H9 (cell line): ENCODE results near the gene INTS1. TPM values are rescaled to one million over a fixed set of nuclear protein-coding genes. Genes with fewer than 3 reads are reported as not detected.

Source experiments
- DNase-seq: peaks from one replicate; pipeline ENCODE4 v3.0.0-alpha.2; 2017
- H2AFZ ChIP-seq: one replicate; pipeline ENCODE4 v1.6.1; 2013; ENCODE audit warnings: mild to moderate bottlenecking, low read length, control low read depth, moderate library complexity
- H2AK5ac ChIP-seq: 2 replicates; pipeline ENCODE4 v1.6.1; 2013; ENCODE audit warnings: low read length, control low read depth, mixed read lengths; ENCODE audit not compliant: insufficient read length
- H2BK120ac ChIP-seq: one replicate; pipeline ENCODE4 v1.6.1; 2013; ENCODE audit warnings: low read depth, mild to moderate bottlenecking, low read length, control low read depth, inconsistent platforms; ENCODE audit not compliant: poor library complexity, severe bottlenecking
- H2BK12ac ChIP-seq: 2 replicates; pipeline ENCODE4 v1.6.1; 2013; ENCODE audit warnings: low read length, control low read depth, mixed read lengths, low read depth; ENCODE audit not compliant: insufficient read length
- H2BK15ac ChIP-seq: 2 replicates; pipeline ENCODE4 v1.6.1; 2013; ENCODE audit warnings: low read depth, low read length, control low read depth
- H2BK20ac ChIP-seq: one replicate; pipeline ENCODE4 v1.6.1; 2013; ENCODE audit warnings: low read depth, mild to moderate bottlenecking, low read length, control low read depth, inconsistent platforms; ENCODE audit not compliant: poor library complexity, severe bottlenecking
- H2BK5ac ChIP-seq: 2 replicates; pipeline ENCODE4 v1.6.1; 2013; ENCODE audit warnings: low read length, control low read depth, mixed read lengths; ENCODE audit not compliant: insufficient read length
- H3K14ac ChIP-seq: 2 replicates; pipeline ENCODE4 v1.6.1; 2013; ENCODE audit warnings: low read length, control low read depth; ENCODE audit not compliant: insufficient read depth
- H3K18ac ChIP-seq: 2 replicates; pipeline ENCODE4 v1.6.1; 2013; ENCODE audit warnings: low read depth, mild to moderate bottlenecking, mixed read lengths, low read length, control low read depth; ENCODE audit not compliant: insufficient read length
- H3K23ac ChIP-seq: 2 replicates; pipeline ENCODE4 v1.6.1; 2013; ENCODE audit warnings: low read length, control low read depth, mixed read lengths, low read depth; ENCODE audit not compliant: insufficient read length
- H3K23me2 ChIP-seq: 2 replicates; pipeline ENCODE4 v1.6.1; 2013; ENCODE audit warnings: low read depth, mild to moderate bottlenecking, mixed read lengths, low read length, control low read depth; ENCODE audit not compliant: insufficient read length, poor library complexity, severe bottlenecking
- H3K27ac ChIP-seq: 2 replicates; pipeline ENCODE4 v1.5.1; 2013; ENCODE audit warnings: low read length, control low read depth, mixed read lengths, low read depth; ENCODE audit not compliant: insufficient read length
- H3K27me3 ChIP-seq: 2 replicates; pipeline ENCODE4 v1.6.1; 2013; ENCODE audit warnings: low read length, control low read depth, inconsistent platforms; ENCODE audit not compliant: insufficient read depth
- H3K4ac ChIP-seq: 2 replicates; pipeline ENCODE4 v1.6.1; 2013; ENCODE audit warnings: low read depth, mild to moderate bottlenecking, control low read depth, inconsistent platforms, low read length, moderate library complexity
- H3K4me1 ChIP-seq: 2 replicates; pipeline ENCODE4 v1.6.1; 2013; ENCODE audit warnings: low read length, control low read depth, inconsistent platforms; ENCODE audit not compliant: insufficient read depth
- H3K4me2 ChIP-seq: 2 replicates; pipeline ENCODE4 v1.6.1; 2013; ENCODE audit warnings: low read length, control low read depth, mixed read lengths; ENCODE audit not compliant: insufficient read length, insufficient read depth
- H3K56ac ChIP-seq: 2 replicates; pipeline ENCODE4 v1.6.1; 2013; ENCODE audit warnings: low read depth, mild to moderate bottlenecking, mixed read lengths, low read length, control low read depth; ENCODE audit not compliant: insufficient read length
- H3K79me1 ChIP-seq: 2 replicates; pipeline ENCODE4 v1.6.1; 2013; ENCODE audit warnings: low read depth, mild to moderate bottlenecking, moderate library complexity, low read length, control low read depth, inconsistent platforms; ENCODE audit not compliant: insufficient read depth, poor library complexity, severe bottlenecking
- H3K79me2 ChIP-seq: 2 replicates; pipeline ENCODE4 v1.6.1; 2013; ENCODE audit warnings: low read length, control low read depth, inconsistent platforms; ENCODE audit not compliant: insufficient read depth
- H3K9ac ChIP-seq: 2 replicates; pipeline ENCODE4 v1.6.1; 2013; ENCODE audit warnings: low read length, control low read depth, mixed read lengths; ENCODE audit not compliant: insufficient read length; ENCODE audit errors: extremely low read depth
- H3K9me3 ChIP-seq: one replicate; pipeline ENCODE4 v1.6.1; 2013; ENCODE audit warnings: low read depth, low read length, inconsistent platforms; ENCODE audit not compliant: control insufficient read depth
- H3T11ph ChIP-seq: one replicate; pipeline ENCODE4 v1.6.1; 2013; ENCODE audit warnings: mild to moderate bottlenecking, low read length, control low read depth, inconsistent platforms
- H4K20me1 ChIP-seq: one replicate; pipeline ENCODE4 v1.6.1; 2013; ENCODE audit not compliant: control insufficient read depth, insufficient read length, insufficient read depth
- H4K5ac ChIP-seq: 2 replicates; pipeline ENCODE4 v1.6.1; 2013; ENCODE audit warnings: low read depth, mild to moderate bottlenecking, mixed read lengths, low read length, control low read depth; ENCODE audit not compliant: insufficient read length
- H4K8ac ChIP-seq: replicated peaks from 2 replicates; pipeline ENCODE4 v1.6.1; 2013; ENCODE audit warnings: low read length, control low read depth, mixed read lengths, low read depth; ENCODE audit not compliant: insufficient read length
- H4K91ac ChIP-seq: 2 replicates; pipeline ENCODE4 v1.6.1; 2013; ENCODE audit warnings: low read depth, mild to moderate bottlenecking, moderate library complexity, mixed read lengths, low read length, control low read depth; ENCODE audit not compliant: insufficient read length
- H3K27ac Mint-ChIP-seq, 3 experiments: 2 replicates in 2 of 3; 3 replicates in 1 of 3; pipeline ENCODE4 v1.8.0; 2020 to 2021; ENCODE audit warnings: mixed read lengths in 3 of 3, mild to moderate bottlenecking in 1 of 3, moderate library complexity in 1 of 3
- H3K27me3 Mint-ChIP-seq: 2 replicates; pipeline ENCODE4 v1.8.0; 2021; ENCODE audit warnings: low read depth, mild to moderate bottlenecking, moderate library complexity, mixed read lengths
- H3K36me3 Mint-ChIP-seq, 3 experiments: 2 replicates in 2 of 3; 3 replicates in 1 of 3; pipeline ENCODE4 v1.8.0; 2020 to 2021; ENCODE audit warnings: low read depth in 3 of 3, mixed read lengths in 3 of 3; ENCODE audit not compliant: insufficient read depth in 1 of 3
- H3K4me1 Mint-ChIP-seq, 2 experiments: 2 replicates each; pipeline ENCODE4 v1.8.0; 2020; ENCODE audit warnings: mixed read lengths in 2 of 2
- H3K4me3 Mint-ChIP-seq, 2 experiments: 2 replicates in 1 of 2; 3 replicates in 1 of 2; pipeline ENCODE4 v1.8.0; 2020 to 2021; ENCODE audit warnings: mild to moderate bottlenecking in 2 of 2, mixed read lengths in 2 of 2, moderate library complexity in 1 of 2
- H3K9me3 Mint-ChIP-seq, 2 experiments: 2 replicates in 1 of 2; 3 replicates in 1 of 2; pipeline ENCODE4 v1.8.0; 2020; ENCODE audit warnings: mild to moderate bottlenecking in 2 of 2, mixed read lengths in 2 of 2, moderate library complexity in 1 of 2
- CTCF ChIP-seq: fragments of 200-600 bp; sonication (generic); conservative IDR thresholded peaks from 3 replicates; pipeline ENCODE4 v1.8.0; 2021; ENCODE audit warnings: antibody characterized with exemption, mild to moderate bottlenecking
- WGBS: extraction: QIAGEN DNeasy Blood & Tissue Kit; methylation state at CpG from one replicate; pipeline ENCODE4 v1.1.7; 2013; ENCODE audit warnings: missing lambda C conversion rate, low lambda C conversion rate, mixed read lengths; ENCODE audit not compliant: insufficient read length; ENCODE audit errors: extremely low coverage; 5-methylcytosine and 5-hydroxymethylcytosine counted together
- total RNA-seq: library from RNA; stranded (reverse); gene quantifications from 2 replicates; pipeline ENCODE4 v1.2.1, GENCODE V29; 2021

The INTS1 gene
- total RNA-seq, 1 experiment from 2014 or later, result 133 TPM

- Histone ChIP-seq H3K27me3 (no peaks in the 10 kb centered on the region), H3K18ac (no peak overlapping the region)
- H3K4me3 Mint-ChIP-seq, result no peak overlapping the region
Measured at GRCh38 chr7:1497293-1497927, 6.8 kb downstream of the INTS1 start.

More at GRCh38 chr7:1497293-1497927, 6.8 kb downstream of the INTS1 start:
- no peak overlapping the region for H3K27ac ChIP-seq
- no peak overlapping the region for H2BK120ac ChIP-seq
- H2AFZ ChIP-seq, result no peak overlapping the region
- H2BK20ac ChIP-seq, result no peak overlapping the region
- no peak overlapping the region for H3K27ac Mint-ChIP-seq
- no peak overlapping the region for H3K9ac ChIP-seq
- no peak overlapping the region for H2AK5ac ChIP-seq
- H3K4me1 Mint-ChIP-seq, result 0 out of 4 replicates have a peak, but pooled peaks cover 0 to 2% of the 10 kb centered on the region in 2 experiments
- no peak overlapping the region for H4K91ac ChIP-seq
- H3T11ph ChIP-seq, result no peak overlapping the region
- H3K4me2 ChIP-seq, result no peak overlapping the region
- H4K5ac ChIP-seq, result no peak overlapping the region
- H3K27me3 Mint-ChIP-seq, result no peaks in the 10 kb centered on the region
- WGBS, result no CpG with 5 or more reads among the region's 37 CpGs
- H3K79me1 ChIP-seq, result no peaks in the 10 kb centered on the region
- no peak overlapping the region for H3K56ac ChIP-seq
- no peak overlapping the region for H3K14ac ChIP-seq
- DNase-seq, result no peak
- no peak overlapping the region for H3K4ac ChIP-seq
- H2BK12ac ChIP-seq, result no peak overlapping the region
- no peak overlapping the region for H3K23ac ChIP-seq
- H4K8ac ChIP-seq, result no peak overlapping the region
- H3K4me1 ChIP-seq, result no peaks in the 10 kb centered on the region
- TF ChIP-seq CTCF, result no peak
- H2BK5ac ChIP-seq, result no peak overlapping the region
- peaks cover 6% of the 10 kb centered on the region; the same call in 1 of the 2 replicates for H3K79me2 ChIP-seq
- H4K20me1 ChIP-seq, result no peaks in the 10 kb centered on the region
- no peaks in the 10 kb centered on the region for H3K9me3 Mint-ChIP-seq
- H3K9me3 ChIP-seq, result no peaks in the 10 kb centered on the region
- H3K23me2 ChIP-seq, result no peaks in the 10 kb centered on the region
- peaks cover 25 to 69% (median 57%) of the 10 kb centered on the region in 3 experiments; a peak in 6 of 7 replicates for H3K36me3 Mint-ChIP-seq
- no peak overlapping the region for H2BK15ac ChIP-seq
